HG03066 (cell line): ENCODE data around the gene PKD1L1.

Source experiments
- ATAC-seq: cut with Tn5 transposase; IDR thresholded peaks from one replicate; pipeline ENCODE4 v1.9.1; 2021; ENCODE audit warnings: low read depth; ENCODE audit not compliant: unreplicated experiment

PKD1L1 gene

GRCh38 chr7:47748041-47748440 lies 200.2 kb downstream of the PKD1L1 start:
- ATAC-seq, result no peak

- ATAC-seq, result no peak
Measured at GRCh38 chr7:47747160-47747559, 201.1 kb downstream of the PKD1L1 start.

GRCh38 chr7:47746468-47746867 lies 201.8 kb downstream of the PKD1L1 start:
- no peak for ATAC-seq

GRCh38 chr7:47744883-47745282 lies 203.4 kb downstream of the PKD1L1 start:
- no peak for ATAC-seq

GRCh38 chr7:47743965-47744591 lies 204.2 kb downstream of the PKD1L1 start:
- no peak for ATAC-seq

- ATAC-seq, result no peak
Measured at GRCh38 chr7:47741984-47742383, 206.3 kb downstream of the PKD1L1 start.

- no peak for ATAC-seq
Measured at GRCh38 chr7:47739891-47740290, 208.4 kb downstream of the PKD1L1 start.

- ATAC-seq, result no peak
Measured at GRCh38 chr7:47739301-47739875, 208.9 kb downstream of the PKD1L1 start.

GRCh38 chr7:47738563-47739166 lies 209.6 kb downstream of the PKD1L1 start:
- no peak for ATAC-seq

GRCh38 chr7:47737601-47738000 lies 210.7 kb downstream of the PKD1L1 start:
- no peak for ATAC-seq

- no peak for ATAC-seq
Measured at GRCh38 chr7:47735431-47736345, 212.6 kb downstream of the PKD1L1 start.

GRCh38 chr7:47734949-47735291 lies 213.3 kb downstream of the PKD1L1 start:
- ATAC-seq, result no peak

GRCh38 chr7:47734287-47734948 lies 213.8 kb downstream of the PKD1L1 start:
- no peak for ATAC-seq

- no peak for ATAC-seq
Measured at GRCh38 chr7:47730142-47730541, 218.1 kb downstream of the PKD1L1 start.

GRCh38 chr7:47726047-47726726 lies 222.1 kb downstream of the PKD1L1 start:
- ATAC-seq, result no peak

GRCh38 chr7:47725031-47725780 lies 223.1 kb downstream of the PKD1L1 start:
- ATAC-seq, result no peak
